ENCODE data around the gene EGFL8. TPM values are rescaled to one million over a fixed set of nuclear protein-coding genes. Genes with fewer than 3 reads are reported as not detected.

EGFL8 gene
- total and polyA plus RNA-seq, 2 of the 8 experiments (the other 6 are each of a cell fraction or from before 2014, with no cell fraction given): 5.0 to 9.2 TPM

- TF ChIP-seq, protein P1, sequence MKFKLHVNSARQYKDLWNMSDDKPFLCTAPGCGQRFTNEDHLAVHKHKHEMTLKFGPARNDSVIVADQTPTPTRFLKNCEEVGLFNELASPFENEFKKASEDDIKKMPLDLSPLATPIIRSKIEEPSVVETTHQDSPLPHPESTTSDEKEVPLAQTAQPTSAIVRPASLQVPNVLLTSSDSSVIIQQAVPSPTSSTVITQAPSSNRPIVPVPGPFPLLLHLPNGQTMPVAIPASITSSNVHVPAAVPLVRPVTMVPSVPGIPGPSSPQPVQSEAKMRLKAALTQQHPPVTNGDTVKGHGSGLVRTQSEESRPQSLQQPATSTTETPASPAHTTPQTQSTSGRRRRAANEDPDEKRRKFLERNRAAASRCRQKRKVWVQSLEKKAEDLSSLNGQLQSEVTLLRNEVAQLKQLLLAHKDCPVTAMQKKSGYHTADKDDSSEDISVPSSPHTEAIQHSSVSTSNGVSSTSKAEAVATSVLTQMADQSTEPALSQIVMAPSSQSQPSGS (IDR thresholded peaks at IDR 0.05; ENCODE audit: low read length): 0 out of 2 replicates have a peak, but pooled peaks have one; percentile 23
These were observed 12.9 kb downstream of the EGFL8 start (continued) for GRCh38 chr6:32177183-32177787.

All from H1 (cell line).